H1 (cell line): Measurements from ENCODE around the gene PPIH. TPM values are rescaled to one million over a fixed set of nuclear protein-coding genes. Genes with fewer than 3 reads are reported as not detected.
A peak's percentile ranks its signal among the peaks of the same experiment; 100 is the strongest.
"Not testable (repeated sequence)": the region's sequence is repeated elsewhere in the genome, so short reads cannot be mapped to it uniquely, and the experiment has no call there.

ENCODE experiments used
- CTCF ChIA-PET: fragments of 300-600 bp; sonication (Branson Sonifier 250); formaldehyde crosslinking; loops from one replicate; lab custom pipeline; 2021; ENCODE audit not compliant: partially characterized antibody; lab: Charles Lee
- POLR2A ChIA-PET: fragments of 300-600 bp; sonication (Branson Sonifier 250); formaldehyde crosslinking; loops from one replicate; lab custom pipeline; 2021; ENCODE audit warnings: inconsistent platforms; ENCODE audit not compliant: partially characterized antibody; lab: Charles Lee
- DNase-seq, 2 experiments: peaks; one replicate each; pipeline versions ENCODE4 v3.0.0 to v3.0.0-alpha.2; 2010 to 2022; ENCODE audit warnings: low spot score in 2 of 2, low read depth in 1 of 2, mixed read lengths in 1 of 2
- FAIRE-seq: peaks from 2 replicates; lab custom pipeline; 2011; peaks lifted over from hg19 to GRCh38; lab: Jason Lieb, UNC
- H2AFZ ChIP-seq: 2 replicates; pipeline ENCODE4 v1.8.1; 2012; ENCODE audit warnings: low read length, inconsistent platforms
- H2AK5ac ChIP-seq: 2 replicates; pipeline ENCODE4 v1.6.1; 2013; ENCODE audit warnings: low read depth, low read length
- H2BK120ac ChIP-seq: replicated peaks from 2 replicates; pipeline ENCODE3; 2013; ENCODE audit warnings: low read depth, low read length, inconsistent platforms
- H2BK12ac ChIP-seq: 2 replicates; pipeline ENCODE4 v1.6.1; 2013; ENCODE audit warnings: low read depth, low read length
- H2BK15ac ChIP-seq: 2 replicates; pipeline ENCODE4 v1.6.1; 2013; ENCODE audit warnings: low read length
- H2BK20ac ChIP-seq: 2 replicates; pipeline ENCODE4 v1.6.1; 2013; ENCODE audit warnings: low read length
- H2BK5ac ChIP-seq: 2 replicates; pipeline ENCODE4 v1.6.1; 2013; ENCODE audit warnings: low read depth, low read length
- H3K14ac ChIP-seq: 2 replicates; pipeline ENCODE4 v1.6.1; 2013; ENCODE audit warnings: inconsistent platforms; ENCODE audit not compliant: insufficient read length
- H3K18ac ChIP-seq: 2 replicates; pipeline ENCODE4 v1.6.1; 2013; ENCODE audit warnings: low read length; ENCODE audit errors: extremely low read depth
- H3K23ac ChIP-seq: 2 replicates; pipeline ENCODE4 v1.6.1; 2013; ENCODE audit warnings: inconsistent platforms; ENCODE audit not compliant: insufficient read length
- H3K23me2 ChIP-seq: 2 replicates; pipeline ENCODE4 v1.6.1; 2013; ENCODE audit warnings: low read depth, low read length
- H3K27ac ChIP-seq: 2 replicates; pipeline ENCODE4 v1.6.1; 2011; ENCODE audit warnings: low read depth, low read length, inconsistent platforms
- H3K27me3 ChIP-seq, 4 experiments: replicated peaks in 1 of 4; 1 replicate in 1 of 4; 2 replicates in 3 of 4; pipeline versions ENCODE4 v1.6.1 to v1.8.1; 2011 to 2013; ENCODE audit warnings: low read length in 3 of 4, mild to moderate bottlenecking in 3 of 4, inconsistent platforms in 2 of 4, mixed read lengths in 2 of 4, moderate library complexity in 1 of 4; ENCODE audit not compliant: control insufficient read depth in 3 of 4, insufficient read depth in 3 of 4; ENCODE audit errors: extremely low read depth in 1 of 4
- H3K36me3 ChIP-seq, 4 experiments: 2 replicates each; pipeline versions ENCODE4 v1.6.1 to v1.8.1; 2011 to 2013; ENCODE audit warnings: mild to moderate bottlenecking in 4 of 4, low read length in 3 of 4, moderate library complexity in 2 of 4, control low read depth in 1 of 4, inconsistent platforms in 1 of 4; ENCODE audit not compliant: insufficient read depth in 4 of 4, control insufficient read depth in 2 of 4
- H3K4ac ChIP-seq: replicated peaks from 2 replicates; pipeline ENCODE3; 2013; ENCODE audit warnings: low read length, low read depth, mixed read lengths, inconsistent platforms; ENCODE audit not compliant: insufficient read length
- H3K4me1 ChIP-seq, 4 experiments: replicated peaks in 1 of 4; 1 replicate in 1 of 4; 2 replicates in 3 of 4; pipeline versions ENCODE4 v1.6.1 to v1.8.1; 2011 to 2013; ENCODE audit warnings: low read length in 3 of 4, inconsistent platforms in 2 of 4, mixed read lengths in 1 of 4; ENCODE audit not compliant: insufficient read depth in 4 of 4, control insufficient read depth in 3 of 4
- H3K4me2 ChIP-seq, 2 experiments: 2 replicates each; pipeline versions ENCODE4 v1.6.1 to v1.8.1; 2011 to 2013; ENCODE audit warnings: low read depth in 2 of 2, low read length in 2 of 2, control low read depth in 1 of 2, inconsistent platforms in 1 of 2, mild to moderate bottlenecking in 1 of 2; ENCODE audit not compliant: insufficient read depth in 1 of 2
- H3K4me3 ChIP-seq, 4 experiments: fragments of 200-600, 300-600 bp in 1 of 4; sonication (generic), shearing (Covaris generic), sonication (Bioruptor Twin) in 1 of 4; 2 replicates each; pipeline versions ENCODE4 v1.5.1 to v1.8.1; 2011 to 2016; ENCODE audit warnings: low read length in 4 of 4, low read depth in 3 of 4, control low read depth in 2 of 4, inconsistent platforms in 2 of 4, mild to moderate bottlenecking in 2 of 4, mixed read lengths in 1 of 4, moderate library complexity in 1 of 4; ENCODE audit not compliant: insufficient read depth in 2 of 4; ENCODE audit errors: extremely low read depth in 1 of 4
- H3K56ac ChIP-seq: replicated peaks from 2 replicates; pipeline ENCODE3; 2013; ENCODE audit warnings: low read depth, mild to moderate bottlenecking, mixed read lengths, low read length, inconsistent platforms; ENCODE audit not compliant: insufficient read length
- H3K79me1 ChIP-seq: 2 replicates; pipeline ENCODE4 v1.6.1; 2013; ENCODE audit warnings: low read depth, low read length, control low read depth
- H3K79me2 ChIP-seq, 2 experiments: 2 replicates each; pipeline versions ENCODE4 v1.6.1 to v1.8.1; 2012 to 2013; ENCODE audit warnings: low read length in 2 of 2, mild to moderate bottlenecking in 2 of 2, inconsistent platforms in 1 of 2; ENCODE audit not compliant: insufficient read depth in 2 of 2, control insufficient read depth in 1 of 2
- H3K9ac ChIP-seq, 4 experiments: replicated peaks in 1 of 4; 1 replicate in 1 of 4; 2 replicates in 3 of 4; pipeline versions ENCODE4 v1.6.1 to v1.8.1; 2011 to 2013; ENCODE audit warnings: low read depth in 3 of 4, low read length in 3 of 4, control low read depth in 2 of 4, mild to moderate bottlenecking in 2 of 4, moderate library complexity in 2 of 4, inconsistent platforms in 1 of 4; ENCODE audit errors: extremely low read depth in 1 of 4
- H3K9me3 ChIP-seq, 2 experiments: 2 replicates each; pipeline versions ENCODE4 v1.6.1 to v1.8.1; 2012 to 2013; ENCODE audit warnings: mild to moderate bottlenecking in 2 of 2, moderate library complexity in 2 of 2, control low read depth in 1 of 2, inconsistent platforms in 1 of 2, low read depth in 1 of 2, low read length in 1 of 2, mixed read lengths in 1 of 2; ENCODE audit not compliant: insufficient read depth in 2 of 2
- H4K20me1 ChIP-seq, 2 experiments: replicated peaks in 1 of 2; 2 replicates each; pipeline versions ENCODE3 to v1.8.1; 2011 to 2013; ENCODE audit warnings: inconsistent platforms in 2 of 2, low read length in 2 of 2, mild to moderate bottlenecking in 1 of 2; ENCODE audit not compliant: insufficient read depth in 2 of 2, control insufficient read depth in 1 of 2
- H4K5ac ChIP-seq: 2 replicates; pipeline ENCODE4 v1.6.1; 2013; ENCODE audit warnings: low read length, low read depth, mixed read lengths, inconsistent platforms; ENCODE audit not compliant: insufficient read length
- H4K8ac ChIP-seq: 2 replicates; pipeline ENCODE4 v1.8.0; 2013; ENCODE audit warnings: mild to moderate bottlenecking, moderate library complexity, low read length, inconsistent platforms; ENCODE audit not compliant: insufficient read depth; ENCODE audit errors: extremely low read depth
- H4K91ac ChIP-seq: replicated peaks from 2 replicates; pipeline ENCODE3; 2013; ENCODE audit warnings: low read length, mixed read lengths, inconsistent platforms; ENCODE audit not compliant: insufficient read length
- CEBPB ChIP-seq: IDR thresholded peaks from 2 replicates; pipeline ENCODE4 v1.6.1; 2012; ENCODE audit warnings: low read depth, low read length
- HDAC6 ChIP-seq: IDR thresholded peaks from one replicate; pipeline ENCODE4 v1.7.1; 2012; ENCODE audit warnings: low read depth, mild to moderate bottlenecking, inconsistent platforms, low read length, moderate library complexity
- WGBS, 2 experiments: shearing (Covaris generic) in 1 of 2; methylation state at CpG; one replicate each; pipeline versions ENCODE4 v1.1.6 to v1.1.7; 2013 to 2015; ENCODE audit warnings: low lambda C conversion rate in 2 of 2, mixed read lengths in 2 of 2, inconsistent platforms in 1 of 2, low coverage in 1 of 2, missing lambda C conversion rate in 1 of 2; ENCODE audit not compliant: insufficient replicate concordance in 2 of 2, insufficient coverage in 1 of 2, insufficient read length in 1 of 2; ENCODE audit errors: extremely low coverage in 1 of 2, missing lambda C conversion rate in 1 of 2; 5-methylcytosine and 5-hydroxymethylcytosine counted together
- polyA plus RNA-seq, 7 experiments: library from polyadenylated mRNA; depleted of rRNA in 3 of 7; stranded (reverse) in 5 of 7; unstranded in 2 of 7; fragments of >200 nt in 5 of 7; fragments of 200-250 nt in 2 of 7; gene quantifications; 1 replicate in 5 of 7; 2 replicates in 1 of 7; 4 replicates in 1 of 7; pipeline versions ENCODE4 v1.2.1 to v1.2.3, GENCODE V29; 2011 to 2013; ENCODE audit warnings: missing spikeins in 2 of 7, mixed read lengths in 2 of 7
- total RNA-seq: library from RNA; stranded (reverse); fragmentation: NEBNext Ultra II Directional; extraction: Animal tissue kit (Norgen Biotek cat#: 25700); gene quantifications from 2 replicates; pipeline ENCODE4 v1.2.1, GENCODE V29; 2021

PPIH gene
- total and polyA plus RNA-seq, 2 of the 8 experiments (the other 6 are each of a cell fraction or from before 2014, with no cell fraction given): 78.1 to 91.5 TPM

DNA sequence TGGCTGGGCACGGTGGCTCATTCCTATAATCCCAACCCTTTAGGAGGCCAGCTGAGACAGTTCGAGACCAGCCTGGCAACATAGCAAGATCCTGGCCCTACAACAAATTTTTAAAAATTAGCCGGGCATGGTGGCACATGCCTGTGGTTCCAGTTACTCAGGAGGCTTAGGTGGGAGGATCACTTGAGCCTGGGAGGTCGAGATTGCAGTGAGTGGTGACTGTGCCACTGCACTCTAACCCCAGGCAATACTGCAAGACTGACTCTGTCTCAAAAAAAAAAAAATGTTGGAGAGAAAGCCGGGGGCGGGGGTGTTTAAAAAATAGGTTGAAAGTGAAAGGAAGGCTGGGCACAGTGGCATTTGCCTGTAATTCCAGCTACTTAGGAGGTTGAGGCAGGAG lies 65.3 kb downstream of the PPIH start (continued):
- TF ChIP-seq HDAC6 (no peak), CEBPB (no peak)

DNA sequence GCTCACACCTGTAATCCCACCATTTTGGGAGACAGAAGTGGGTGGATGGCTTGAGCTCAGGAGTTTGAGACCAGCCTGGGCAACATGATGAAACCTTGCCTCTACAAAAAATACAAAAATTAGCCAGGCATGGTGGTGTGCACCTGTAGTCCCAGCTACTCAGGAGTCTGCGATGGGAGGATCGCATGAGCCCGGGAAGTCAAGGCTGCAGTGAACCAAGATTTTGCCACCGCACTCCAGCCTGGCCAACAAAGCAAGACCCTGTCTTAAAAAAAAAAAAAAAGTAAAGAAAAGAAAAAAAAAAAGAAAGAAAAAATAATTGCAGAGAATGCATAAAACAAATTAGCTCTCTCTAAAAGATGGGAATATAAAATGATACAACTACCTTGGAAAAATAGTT lies 67.6 kb downstream of the PPIH start:
- not testable (repeated sequence) for H3K23me2 ChIP-seq, H4K91ac ChIP-seq, H3K14ac ChIP-seq, H3K9me3 ChIP-seq, H3K27me3 ChIP-seq, H2BK15ac ChIP-seq, H2AFZ ChIP-seq, H3K9ac ChIP-seq, H2BK120ac ChIP-seq, H2AK5ac ChIP-seq, H3K56ac ChIP-seq, H3K4me1 ChIP-seq, H3K79me1 ChIP-seq, H3K4me3 ChIP-seq, FAIRE-seq, H3K4ac ChIP-seq, H3K18ac ChIP-seq, H4K20me1 ChIP-seq, H2BK5ac ChIP-seq, H4K5ac ChIP-seq, H3K79me2 ChIP-seq, H2BK20ac ChIP-seq, H2BK12ac ChIP-seq, H4K8ac ChIP-seq, H3K36me3 ChIP-seq, H3K23ac ChIP-seq, H3K27ac ChIP-seq, H3K4me2 ChIP-seq
- ChIA-PET CTCF (interaction anchor here (1.0 kb wide), 1 partner anchor 10 kb away, joined by 3 read pairs; no protein-coding TSS in a partner anchor), POLR2A (interaction anchor here (1.2 kb wide), 1 partner anchor 16 kb away, joined by 6 read pairs; no protein-coding TSS in a partner anchor)
- DNase-seq: peak in 1 of 2 experiments; percentile 10
- WGBS, 2 experiments: 93% methylated on average over 4 of the region's 4 CpGs; no CpG with 5 or more reads in 1 of the 2 experiments
